Measurements from ENCODE around the gene SBF2. TPM values are rescaled to one million over a fixed set of nuclear protein-coding genes. Genes with fewer than 3 reads are reported as not detected.

Gene SBF2
- total and polyA plus RNA-seq, 2 of the 13 experiments (the other 11 are each of a cell fraction or from before 2014, with no cell fraction given), result 24.0 to 45.8 TPM

DNA sequence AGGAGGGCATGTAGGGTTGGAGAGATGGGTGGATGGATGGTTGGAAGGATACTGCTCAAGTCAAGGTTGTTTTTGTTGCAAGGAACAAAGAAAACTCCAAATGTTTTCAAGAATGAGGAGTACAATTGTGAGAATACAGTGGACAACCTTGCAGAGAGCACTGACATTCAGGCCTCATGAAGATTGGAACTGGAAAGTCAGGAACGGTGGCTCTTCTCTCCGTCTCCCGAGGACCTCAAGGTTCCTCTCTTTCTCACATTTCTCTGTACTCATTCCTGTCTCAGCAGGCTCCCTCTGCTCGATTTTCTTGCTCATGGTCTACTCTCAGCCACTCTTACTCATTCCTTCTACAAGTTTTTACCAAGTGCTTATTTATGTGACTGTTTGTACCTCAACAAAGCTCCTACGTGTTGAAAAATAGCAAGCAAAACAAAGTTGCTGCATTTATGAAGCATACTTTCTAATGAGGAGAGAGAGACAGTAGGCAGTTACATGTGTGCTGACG is 532.5 kb downstream of the SBF2 start:
- POLR2A ChIA-PET, result no interaction called here
- TF ChIP-seq, protein P1, sequence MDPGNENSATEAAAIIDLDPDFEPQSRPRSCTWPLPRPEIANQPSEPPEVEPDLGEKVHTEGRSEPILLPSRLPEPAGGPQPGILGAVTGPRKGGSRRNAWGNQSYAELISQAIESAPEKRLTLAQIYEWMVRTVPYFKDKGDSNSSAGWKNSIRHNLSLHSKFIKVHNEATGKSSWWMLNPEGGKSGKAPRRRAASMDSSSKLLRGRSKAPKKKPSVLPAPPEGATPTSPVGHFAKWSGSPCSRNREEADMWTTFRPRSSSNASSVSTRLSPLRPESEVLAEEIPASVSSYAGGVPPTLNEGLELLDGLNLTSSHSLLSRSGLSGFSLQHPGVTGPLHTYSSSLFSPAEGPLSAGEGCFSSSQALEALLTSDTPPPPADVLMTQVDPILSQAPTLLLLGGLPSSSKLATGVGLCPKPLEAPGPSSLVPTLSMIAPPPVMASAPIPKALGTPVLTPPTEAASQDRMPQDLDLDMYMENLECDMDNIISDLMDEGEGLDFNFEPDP (CRISPR knock-in tag; conservative IDR thresholded peaks at IDR 0.05), result 0 out of 2 replicates have a peak, but pooled peaks have one; percentile 19
- TF ChIP-seq IKZF4 (CRISPR knock-in tag; IDR thresholded peaks at IDR 0.05; ENCODE audit: borderline replicate concordance, low read depth, not compliant biosample characterization), result no peak
- no peak overlapping the region for H3K4me2 ChIP-seq (ENCODE audit: low read depth, low read length)
- intact Hi-C loops (cut with micrococcal nuclease; ENCODE audit: unreplicated experiment), result no loop called here
- no peak for DNase-seq (ENCODE audit: low spot score)
- H2AFZ ChIP-seq (ENCODE audit: low read length), result no peak overlapping the region
- H3K27ac ChIP-seq (ENCODE audit: extremely low read length, insufficient read depth, low read length), result no peak overlapping the region
- no peak overlapping the region for H3K9ac ChIP-seq (ENCODE audit: insufficient read depth, low read depth, low read length)
- no peak overlapping the region for H3K4me3 ChIP-seq (replicated peaks in 1 of 3; ENCODE audit: insufficient read depth in 1 of 3, low read depth in 2 of 3, low read length in 3 of 3)
- no peaks in the 10 kb centered on the region for H3K36me3 ChIP-seq (replicated peaks in 1 of 2; ENCODE audit: control insufficient read depth in 1 of 2, insufficient read depth in 2 of 2, low read length in 2 of 2)
- CTCF ChIA-PET (ENCODE audit: low intra/inter-chr PET ratio, low total read pairs), result no interaction called here
- no TSS peak for BruUV-seq (replicated peaks)
- H3K4me1 ChIP-seq (ENCODE audit: insufficient read depth, low read length), result peaks cover 67% of the 10 kb centered on the region
- H4K20me1 ChIP-seq (ENCODE audit: insufficient read depth, low read length), result no peaks in the 10 kb centered on the region
- H3K79me2 ChIP-seq (ENCODE audit: insufficient read depth, low read length), result peaks cover 24% of the 10 kb centered on the region
- H3K9me3 ChIP-seq (ENCODE audit: low read length), result no peaks in the 10 kb centered on the region
- H3K27me3 ChIP-seq (ENCODE audit: control insufficient read depth in 1 of 2, insufficient read depth in 2 of 2, low read length in 2 of 2), result no peaks in the 10 kb centered on the region; a peak in 1 of 5 replicates
- no peak for FAIRE-seq
- no peak for ATAC-seq
- in situ Hi-C loops (cut with HindIII; ENCODE audit: extremely low pct_ligation_motif_present, low pct_unique_long_range_greater_than_20kb), result loop anchor here (5.0 to 10.0 kb wide), 3 partner anchors 93 to 563 kb away; no protein-coding TSS in a partner anchor
- 92% methylated on average over 6 of the region's 6 CpGs for WGBS (ENCODE audit: low lambda C conversion rate)

DNA sequence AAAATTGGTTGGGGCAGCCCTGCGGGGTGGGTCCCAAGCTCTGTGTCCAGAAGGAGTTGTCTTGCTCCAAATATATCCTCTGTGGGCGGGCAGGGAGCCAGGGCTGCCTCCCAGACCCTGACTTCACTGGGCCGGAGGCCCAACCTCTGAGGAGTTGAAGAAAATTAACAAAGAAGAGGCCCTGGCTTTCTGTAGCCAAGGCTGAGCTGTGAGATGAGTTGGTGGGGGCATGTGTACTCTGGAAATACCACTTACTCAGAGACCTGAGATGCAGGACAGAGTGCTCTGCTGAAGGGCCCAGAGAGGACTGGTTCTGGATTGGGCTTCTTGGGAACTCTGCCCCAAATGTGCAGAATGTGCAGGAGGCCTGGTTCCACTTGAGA is 533.8 kb downstream of the SBF2 start:
- H3K27me3 ChIP-seq (ENCODE audit: control insufficient read depth in 1 of 2, insufficient read depth in 2 of 2, low read length in 2 of 2), result no peaks in the 10 kb centered on the region; a peak in 1 of 5 replicates
- ChIA-PET POLR2A (interaction anchor here (1.0 to 3.5 kb wide), 6 partner anchors 8 to 560 kb away, joined by 3 to 23 read pairs (median 4); partner anchors contain the start of genes ADM and WEE1), CTCF (ENCODE audit: low intra/inter-chr PET ratio, low total read pairs) (no interaction called here)
- peaks cover 63% of the 10 kb centered on the region for H3K4me1 ChIP-seq (ENCODE audit: insufficient read depth, low read length)
- no peak overlapping the region for H2AFZ ChIP-seq (ENCODE audit: low read length)
- H3K9me3 ChIP-seq (ENCODE audit: low read length), result no peaks in the 10 kb centered on the region
- 92% methylated on average over 3 of the region's 3 CpGs for WGBS (ENCODE audit: low lambda C conversion rate)
- no TSS peak for BruUV-seq (replicated peaks)
- no peak for TF ChIP-seq ZNF367 (CRISPR knock-in tag; IDR thresholded peaks at IDR 0.05; ENCODE audit: borderline replicate concordance)
- TF ChIP-seq, protein P2, sequence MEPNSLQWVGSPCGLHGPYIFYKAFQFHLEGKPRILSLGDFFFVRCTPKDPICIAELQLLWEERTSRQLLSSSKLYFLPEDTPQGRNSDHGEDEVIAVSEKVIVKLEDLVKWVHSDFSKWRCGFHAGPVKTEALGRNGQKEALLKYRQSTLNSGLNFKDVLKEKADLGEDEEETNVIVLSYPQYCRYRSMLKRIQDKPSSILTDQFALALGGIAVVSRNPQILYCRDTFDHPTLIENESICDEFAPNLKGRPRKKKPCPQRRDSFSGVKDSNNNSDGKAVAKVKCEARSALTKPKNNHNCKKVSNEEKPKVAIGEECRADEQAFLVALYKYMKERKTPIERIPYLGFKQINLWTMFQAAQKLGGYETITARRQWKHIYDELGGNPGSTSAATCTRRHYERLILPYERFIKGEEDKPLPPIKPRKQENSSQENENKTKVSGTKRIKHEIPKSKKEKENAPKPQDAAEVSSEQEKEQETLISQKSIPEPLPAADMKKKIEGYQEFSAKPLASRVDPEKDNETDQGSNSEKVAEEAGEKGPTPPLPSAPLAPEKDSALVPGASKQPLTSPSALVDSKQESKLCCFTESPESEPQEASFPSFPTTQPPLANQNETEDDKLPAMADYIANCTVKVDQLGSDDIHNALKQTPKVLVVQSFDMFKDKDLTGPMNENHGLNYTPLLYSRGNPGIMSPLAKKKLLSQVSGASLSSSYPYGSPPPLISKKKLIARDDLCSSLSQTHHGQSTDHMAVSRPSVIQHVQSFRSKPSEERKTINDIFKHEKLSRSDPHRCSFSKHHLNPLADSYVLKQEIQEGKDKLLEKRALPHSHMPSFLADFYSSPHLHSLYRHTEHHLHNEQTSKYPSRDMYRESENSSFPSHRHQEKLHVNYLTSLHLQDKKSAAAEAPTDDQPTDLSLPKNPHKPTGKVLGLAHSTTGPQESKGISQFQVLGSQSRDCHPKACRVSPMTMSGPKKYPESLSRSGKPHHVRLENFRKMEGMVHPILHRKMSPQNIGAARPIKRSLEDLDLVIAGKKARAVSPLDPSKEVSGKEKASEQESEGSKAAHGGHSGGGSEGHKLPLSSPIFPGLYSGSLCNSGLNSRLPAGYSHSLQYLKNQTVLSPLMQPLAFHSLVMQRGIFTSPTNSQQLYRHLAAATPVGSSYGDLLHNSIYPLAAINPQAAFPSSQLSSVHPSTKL (CRISPR knock-in tag; IDR thresholded peaks at IDR 0.05), result no peak
- no peak for TF ChIP-seq NR1H2 (CRISPR knock-in tag; IDR thresholded peaks at IDR 0.05; ENCODE audit: borderline replicate concordance, low read depth)
- TF ChIP-seq, protein P3, sequence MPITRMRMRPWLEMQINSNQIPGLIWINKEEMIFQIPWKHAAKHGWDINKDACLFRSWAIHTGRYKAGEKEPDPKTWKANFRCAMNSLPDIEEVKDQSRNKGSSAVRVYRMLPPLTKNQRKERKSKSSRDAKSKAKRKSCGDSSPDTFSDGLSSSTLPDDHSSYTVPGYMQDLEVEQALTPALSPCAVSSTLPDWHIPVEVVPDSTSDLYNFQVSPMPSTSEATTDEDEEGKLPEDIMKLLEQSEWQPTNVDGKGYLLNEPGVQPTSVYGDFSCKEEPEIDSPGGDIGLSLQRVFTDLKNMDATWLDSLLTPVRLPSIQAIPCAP (CRISPR knock-in tag; IDR thresholded peaks at IDR 0.05; ENCODE audit: low read depth), result no peak
- intact Hi-C loops (cut with micrococcal nuclease; ENCODE audit: unreplicated experiment) (no loop called here), in situ Hi-C loops (cut with HindIII; ENCODE audit: extremely low pct_ligation_motif_present, low pct_unique_long_range_greater_than_20kb) (loop anchor here (5.0 to 10.0 kb wide), 3 partner anchors 95 to 565 kb away; no protein-coding TSS in a partner anchor)
- no peak for ATAC-seq
- no peak overlapping the region for H3K9ac ChIP-seq (ENCODE audit: insufficient read depth, low read depth, low read length)
- H3K27ac ChIP-seq (ENCODE audit: extremely low read length, insufficient read depth, low read length), result no peak overlapping the region
- no peaks in the 10 kb centered on the region for H3K36me3 ChIP-seq (replicated peaks in 1 of 2; ENCODE audit: control insufficient read depth in 1 of 2, insufficient read depth in 2 of 2, low read length in 2 of 2)
- no peak for FAIRE-seq
- no peak for DNase-seq (ENCODE audit: low spot score)
- no peaks in the 10 kb centered on the region for H4K20me1 ChIP-seq (ENCODE audit: insufficient read depth, low read length)
- no peak overlapping the region; a peak in 1 of 6 replicates for H3K4me3 ChIP-seq (replicated peaks in 1 of 3; ENCODE audit: insufficient read depth in 1 of 3, low read depth in 2 of 3, low read length in 3 of 3)
- peaks cover 20% of the 10 kb centered on the region for H3K79me2 ChIP-seq (ENCODE audit: insufficient read depth, low read length)
- peak overlapping the region; percentile 98; the same call in 1 of the 2 replicates for H3K4me2 ChIP-seq (ENCODE audit: low read depth, low read length)
